Measurements from ENCODE around the gene PRR23B.
"Not testable (repeated sequence)": the region's sequence is repeated elsewhere in the genome, so short reads cannot be mapped to it uniquely, and the experiment has no call there.

Gene PRR23B

DNA sequence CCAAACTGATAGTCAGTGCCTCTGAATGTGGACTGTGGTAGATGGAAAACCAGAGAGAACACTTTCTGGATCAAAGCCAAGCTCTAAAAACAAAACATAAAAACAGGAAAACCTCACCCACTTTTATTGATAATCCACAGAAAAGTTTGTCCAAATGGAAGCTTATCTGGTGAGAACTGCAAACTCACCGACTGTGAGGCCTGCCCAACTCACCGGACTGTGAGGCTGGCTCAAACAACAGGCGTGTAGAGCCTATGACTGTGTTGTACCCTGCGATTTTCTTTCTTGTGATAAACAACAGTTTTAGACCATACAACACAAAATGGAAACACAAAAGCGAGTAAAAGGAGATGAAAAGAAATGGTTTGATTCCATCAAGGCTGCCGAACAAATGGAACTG, 16.8 kb upstream of the PRR23B start:
- TF ChIP-seq, protein P1, sequence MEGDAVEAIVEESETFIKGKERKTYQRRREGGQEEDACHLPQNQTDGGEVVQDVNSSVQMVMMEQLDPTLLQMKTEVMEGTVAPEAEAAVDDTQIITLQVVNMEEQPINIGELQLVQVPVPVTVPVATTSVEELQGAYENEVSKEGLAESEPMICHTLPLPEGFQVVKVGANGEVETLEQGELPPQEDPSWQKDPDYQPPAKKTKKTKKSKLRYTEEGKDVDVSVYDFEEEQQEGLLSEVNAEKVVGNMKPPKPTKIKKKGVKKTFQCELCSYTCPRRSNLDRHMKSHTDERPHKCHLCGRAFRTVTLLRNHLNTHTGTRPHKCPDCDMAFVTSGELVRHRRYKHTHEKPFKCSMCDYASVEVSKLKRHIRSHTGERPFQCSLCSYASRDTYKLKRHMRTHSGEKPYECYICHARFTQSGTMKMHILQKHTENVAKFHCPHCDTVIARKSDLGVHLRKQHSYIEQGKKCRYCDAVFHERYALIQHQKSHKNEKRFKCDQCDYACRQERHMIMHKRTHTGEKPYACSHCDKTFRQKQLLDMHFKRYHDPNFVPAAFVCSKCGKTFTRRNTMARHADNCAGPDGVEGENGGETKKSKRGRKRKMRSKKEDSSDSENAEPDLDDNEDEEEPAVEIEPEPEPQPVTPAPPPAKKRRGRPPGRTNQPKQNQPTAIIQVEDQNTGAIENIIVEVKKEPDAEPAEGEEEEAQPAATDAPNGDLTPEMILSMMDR (IDR thresholded peaks at IDR 0.05; ENCODE audit: unreplicated experiment in 3 of 3) = no peak
- Mint-ChIP-seq H3K27me3 (ENCODE audit: low read depth) (peaks cover 5% of the 10 kb centered on the region), H3K4me3 (no peak overlapping the region), H3K36me3 (ENCODE audit: low read depth) (no peaks in the 10 kb centered on the region), H3K27ac (no peak overlapping the region), H3K9me3 (no peaks in the 10 kb centered on the region), H3K4me1 (no peaks in the 10 kb centered on the region)

DNA sequence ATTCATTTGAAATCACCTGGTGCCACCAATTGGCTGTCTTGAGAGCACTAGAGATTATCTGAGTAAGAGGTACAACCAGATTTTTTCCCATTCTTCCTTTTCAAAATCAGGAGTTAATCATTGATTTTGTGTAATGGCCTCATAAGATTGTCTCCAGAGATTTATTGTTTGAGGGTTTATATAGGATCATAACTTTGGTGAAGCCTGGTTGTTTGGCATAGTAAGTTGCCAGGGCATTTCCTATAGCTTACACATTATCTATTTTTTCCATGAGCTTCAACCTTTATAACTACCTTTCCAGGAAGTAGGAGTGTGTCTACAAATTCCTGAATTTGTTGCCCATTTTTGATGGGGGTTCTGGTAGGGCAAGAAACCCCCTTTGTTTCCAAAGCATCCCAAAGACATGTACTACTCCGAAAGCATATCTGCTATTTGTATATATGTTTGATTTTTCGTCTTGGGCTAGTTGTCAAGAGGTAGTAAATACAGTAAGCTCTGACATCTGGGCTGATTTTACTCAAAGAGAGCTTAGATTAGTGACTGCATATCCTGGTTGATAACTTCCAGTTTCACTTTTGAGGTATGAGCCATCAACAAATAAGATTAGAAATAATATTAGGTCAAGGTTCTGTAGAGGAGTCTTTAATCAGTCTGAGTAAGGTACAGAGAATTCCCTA, 11.7 kb upstream of the PRR23B start:
- Mint-ChIP-seq H3K27me3 (ENCODE audit: low read depth) (peaks cover 5% of the 10 kb centered on the region), H3K4me1 (no peaks in the 10 kb centered on the region), H3K27ac (no peak overlapping the region), H3K9me3 (peaks cover 18% of the 10 kb centered on the region), H3K36me3 (ENCODE audit: low read depth) (no peaks in the 10 kb centered on the region), H3K4me3 (no peak overlapping the region)
- TF ChIP-seq, protein P1 (IDR thresholded peaks at IDR 0.05; ENCODE audit: unreplicated experiment in 3 of 3) = no peak

DNA sequence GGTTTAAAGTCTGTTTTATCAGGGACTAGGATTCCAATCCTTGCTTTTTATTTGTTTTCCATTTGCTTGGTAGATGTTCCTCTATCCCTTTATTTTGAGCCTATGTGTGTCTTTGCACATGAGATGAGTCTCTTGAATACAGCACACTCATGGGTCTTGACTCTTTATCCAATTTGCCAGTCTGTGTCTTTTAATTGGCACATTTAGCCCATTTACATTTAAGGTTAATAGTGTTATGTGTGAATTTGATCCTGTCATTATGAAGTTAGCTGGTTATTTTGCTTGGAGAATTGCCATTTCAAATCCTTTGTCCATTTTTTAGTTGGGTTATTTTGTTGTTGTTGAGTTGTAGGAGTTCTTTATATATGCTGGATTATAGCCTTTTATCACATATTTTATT, 9.8 kb upstream of the PRR23B start:
- H3K9me3 Mint-ChIP-seq = peaks cover 18% of the 10 kb centered on the region
- not testable (repeated sequence) for H3K36me3 Mint-ChIP-seq (ENCODE audit: low read depth); H3K4me1 Mint-ChIP-seq; H3K27me3 Mint-ChIP-seq (ENCODE audit: low read depth); H3K4me3 Mint-ChIP-seq; H3K27ac Mint-ChIP-seq

DNA sequence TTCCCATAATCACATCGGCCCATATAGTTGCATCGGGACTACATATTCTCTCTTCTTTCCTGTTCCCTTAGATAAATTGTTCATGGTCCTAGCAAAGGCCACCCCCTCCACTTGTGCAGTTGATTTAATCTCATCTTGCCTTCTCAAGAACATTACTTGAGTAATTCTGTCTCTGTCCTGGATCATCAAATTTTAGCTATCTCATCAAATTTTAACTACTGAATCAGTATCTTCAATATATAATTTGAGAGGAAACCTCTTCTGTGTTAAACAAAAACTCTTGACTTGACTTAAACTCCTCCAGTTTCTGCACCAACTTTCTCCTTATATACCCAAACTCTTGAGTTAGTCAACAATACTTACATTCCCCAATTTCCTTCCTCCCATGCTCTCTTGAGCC, 4.2 kb upstream of the PRR23B start:
- Mint-ChIP-seq H3K4me1 (no peaks in the 10 kb centered on the region), H3K4me3 (no peak overlapping the region), H3K27ac (no peak overlapping the region), H3K27me3 (ENCODE audit: low read depth) (no peaks in the 10 kb centered on the region), H3K36me3 (ENCODE audit: low read depth) (no peaks in the 10 kb centered on the region), H3K9me3 (peaks cover 11% of the 10 kb centered on the region)
- TF ChIP-seq, protein P1 (IDR thresholded peaks at IDR 0.05; ENCODE audit: unreplicated experiment in 3 of 3) = no peak

DNA sequence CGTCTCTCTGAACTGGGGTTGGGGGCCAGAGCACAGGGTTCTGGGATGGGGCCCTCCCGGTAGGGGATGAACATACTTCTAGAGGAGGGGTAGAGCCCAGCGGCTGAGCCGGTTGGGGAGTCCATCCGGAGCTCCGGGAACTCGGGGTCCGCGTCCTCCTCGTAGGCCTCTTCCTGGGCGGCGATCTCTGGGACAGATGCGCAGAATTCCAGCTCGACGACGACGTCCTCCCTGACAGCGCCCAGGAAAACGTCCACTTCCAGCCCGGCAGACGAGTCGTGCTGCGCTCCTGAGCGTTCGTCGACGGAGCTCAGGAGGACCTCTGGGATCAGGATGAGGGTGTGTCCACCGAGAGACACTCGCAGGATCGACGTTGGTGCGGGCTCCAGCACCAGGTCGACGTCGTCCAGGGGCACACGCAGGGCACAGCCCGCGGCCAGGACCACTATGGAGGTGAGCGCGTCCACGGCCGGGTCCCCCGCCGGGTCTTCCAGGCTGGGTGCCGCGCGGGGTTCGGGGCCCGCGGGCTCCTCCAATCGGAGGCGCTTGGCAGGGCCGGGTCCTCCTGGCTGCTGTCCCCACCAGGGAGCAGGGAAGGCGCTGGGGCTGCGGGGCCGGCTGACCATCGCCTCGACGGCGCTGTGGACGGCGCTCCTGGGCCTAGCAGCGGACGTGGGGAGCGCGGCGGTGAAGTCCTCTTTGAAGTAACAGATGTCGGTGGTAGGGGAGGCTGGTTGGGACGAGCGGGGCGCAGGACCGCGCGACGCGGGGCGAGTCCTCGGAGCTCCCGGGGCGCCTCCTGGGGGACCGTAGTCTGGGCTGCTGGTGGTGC, 474 bp downstream of the PRR23B start:
- peaks cover 14% of the 10 kb centered on the region for H3K9me3 Mint-ChIP-seq
- H3K4me3 Mint-ChIP-seq = no peak overlapping the region
- H3K4me1 Mint-ChIP-seq = no peaks in the 10 kb centered on the region
- TF ChIP-seq, protein P1 (IDR thresholded peaks at IDR 0.05; ENCODE audit: unreplicated experiment in 3 of 3) = no peak
- H3K27me3 Mint-ChIP-seq (ENCODE audit: low read depth) = no peaks in the 10 kb centered on the region
- peaks cover 7% of the 10 kb centered on the region for H3K36me3 Mint-ChIP-seq (ENCODE audit: low read depth)
- no peak overlapping the region for H3K27ac Mint-ChIP-seq

DNA sequence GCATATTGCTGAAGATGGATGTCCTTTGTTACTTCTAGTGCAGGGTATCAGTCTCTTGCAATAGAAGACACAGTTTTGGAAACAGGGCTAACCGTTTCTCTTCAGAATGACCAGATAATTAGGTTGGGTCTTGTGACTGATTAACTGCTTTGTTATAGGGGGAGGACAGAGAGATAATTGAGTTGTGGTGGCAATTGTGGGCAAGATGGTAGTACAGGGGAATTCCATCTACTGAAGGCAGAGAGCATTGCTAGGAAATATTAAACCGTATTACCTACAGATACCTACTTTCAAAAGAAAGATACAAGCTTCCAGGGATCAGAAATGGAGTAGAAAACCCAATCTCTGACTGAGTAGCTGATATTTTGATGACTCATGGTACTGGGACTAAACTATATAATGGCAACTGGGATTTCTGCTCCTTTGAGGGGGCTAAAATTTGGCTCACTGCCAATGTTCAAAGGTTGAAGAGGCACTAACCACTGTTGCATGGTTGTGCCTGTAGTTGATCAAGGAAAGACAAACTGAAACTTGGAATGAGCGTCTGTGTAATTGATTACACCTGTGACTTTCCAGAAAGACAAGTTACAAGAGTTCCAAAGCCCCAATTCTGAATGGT, 4.2 kb downstream of the PRR23B start:
- H3K4me1 Mint-ChIP-seq = no peaks in the 10 kb centered on the region
- H3K4me3 Mint-ChIP-seq = no peak overlapping the region
- peaks cover 7% of the 10 kb centered on the region for H3K36me3 Mint-ChIP-seq (ENCODE audit: low read depth)
- TF ChIP-seq, protein P1 (IDR thresholded peaks at IDR 0.05; ENCODE audit: unreplicated experiment in 3 of 3) = no peak
- peaks cover 31% of the 10 kb centered on the region for H3K9me3 Mint-ChIP-seq
- no peak overlapping the region for H3K27ac Mint-ChIP-seq
- H3K27me3 Mint-ChIP-seq (ENCODE audit: low read depth) = no peaks in the 10 kb centered on the region
